ENCODE data around the gene SMARCC2. TPM values are rescaled to one million over a fixed set of nuclear protein-coding genes. Genes with fewer than 3 reads are reported as not detected.
A peak's percentile ranks its signal among the peaks of the same experiment; 100 is the strongest.

The SMARCC2 gene
- total RNA-seq, 4 donors from 2014 or later: 104 to 139 (median 117) TPM

GRCh38 chr12:56205445-56205844 is 16.2 kb upstream of the SMARCC2 start:
- DNase-seq (ENCODE audit: low spot score in 2 of 2): no peak
- no peak overlapping the region for H3K4me3 ChIP-seq
- no peak for TF ChIP-seq CTCF (IDR thresholded peaks at IDR 0.05)
- no peak for TF ChIP-seq POLR2A (IDR thresholded peaks at IDR 0.05)
- no peak for TF ChIP-seq EP300 (IDR thresholded peaks at IDR 0.05)
- peaks cover 0 to 57% (median 35%) of the 10 kb centered on the region in 3 donors for H3K36me3 ChIP-seq
- no peaks in the 10 kb centered on the region for H3K27me3 ChIP-seq
- no peaks in the 10 kb centered on the region for H3K9me3 ChIP-seq
- peaks cover 0 to 6% (median 0%) of the 10 kb centered on the region in 4 donors for H3K4me1 ChIP-seq
- H3K27ac ChIP-seq: peak overlapping the region in 1 of 4 donors; percentile 6

GRCh38 chr12:56204275-56204674 is 15.0 kb upstream of the SMARCC2 start:
- no peak for TF ChIP-seq POLR2A (IDR thresholded peaks at IDR 0.05)
- no peak for TF ChIP-seq EP300 (IDR thresholded peaks at IDR 0.05)
- no peak for TF ChIP-seq CTCF (IDR thresholded peaks at IDR 0.05)
- no peak for DNase-seq (ENCODE audit: low spot score in 2 of 2)
- H3K36me3 ChIP-seq: peaks cover 0 to 45% (median 23%) of the 10 kb centered on the region in 3 donors

GRCh38 chr12:56202838-56203237 is 13.6 kb upstream of the SMARCC2 start:
- DNase-seq (ENCODE audit: low spot score in 2 of 2): no peak
- H3K27me3 ChIP-seq: no peaks in the 10 kb centered on the region
- H3K36me3 ChIP-seq: peaks cover 0 to 31% (median 17%) of the 10 kb centered on the region in 3 donors
- H3K27ac ChIP-seq: no peak overlapping the region
- H3K4me3 ChIP-seq: no peak overlapping the region
- WGBS, 2 donors: 51 to 65% methylated on average over 2 of the region's 2 CpGs
- peaks cover 0 to 6% (median 0%) of the 10 kb centered on the region in 4 donors for H3K4me1 ChIP-seq
- no peaks in the 10 kb centered on the region for H3K9me3 ChIP-seq
- TF ChIP-seq EP300 (IDR thresholded peaks at IDR 0.05) (no peak), CTCF (IDR thresholded peaks at IDR 0.05) (no peak), POLR2A (IDR thresholded peaks at IDR 0.05) (no peak)

More at GRCh38 chr12:56204275-56204674, 15.0 kb upstream of the SMARCC2 start:
- H3K4me3 ChIP-seq: no peak overlapping the region
- no peak overlapping the region for H3K27ac ChIP-seq
- peaks cover 0 to 6% (median 0%) of the 10 kb centered on the region in 4 donors for H3K4me1 ChIP-seq
- no peaks in the 10 kb centered on the region for H3K27me3 ChIP-seq
- no peaks in the 10 kb centered on the region for H3K9me3 ChIP-seq

GRCh38 chr12:56202366-56202765 is 13.1 kb upstream of the SMARCC2 start:
- H3K4me1 ChIP-seq: peaks cover 0 to 6% (median 0%) of the 10 kb centered on the region in 4 donors
- H3K27me3 ChIP-seq: no peaks in the 10 kb centered on the region
- H3K36me3 ChIP-seq: peaks cover 0 to 26% (median 12%) of the 10 kb centered on the region in 3 donors
- no peaks in the 10 kb centered on the region for H3K9me3 ChIP-seq
- TF ChIP-seq POLR2A (IDR thresholded peaks at IDR 0.05) (no peak), EP300 (IDR thresholded peaks at IDR 0.05) (no peak), CTCF (IDR thresholded peaks at IDR 0.05) (no peak)
- H3K4me3 ChIP-seq: no peak overlapping the region
- no peak for DNase-seq (ENCODE audit: low spot score in 2 of 2)
- H3K27ac ChIP-seq: no peak overlapping the region
- 29 to 57% methylated on average over 1 of the region's 1 CpG for WGBS, 2 donors

- H3K4me1 ChIP-seq: peaks cover 0 to 5% (median 0%) of the 10 kb centered on the region in 4 donors
- 29 to 42% methylated on average over 1 of the region's 1 CpG for WGBS, 2 donors
- no peaks in the 10 kb centered on the region for H3K36me3 ChIP-seq
- no peak for DNase-seq (ENCODE audit: low spot score in 2 of 2)
- H3K27me3 ChIP-seq: no peaks in the 10 kb centered on the region
- TF ChIP-seq CTCF (IDR thresholded peaks at IDR 0.05): no peak
- TF ChIP-seq EP300 (IDR thresholded peaks at IDR 0.05): no peak
- TF ChIP-seq POLR2A (IDR thresholded peaks at IDR 0.05): no peak
- H3K27ac ChIP-seq: no peak overlapping the region
- no peaks in the 10 kb centered on the region for H3K9me3 ChIP-seq
- H3K4me3 ChIP-seq: no peak overlapping the region
Observed at GRCh38 chr12:56198836-56199235, 9.6 kb upstream of the SMARCC2 start.

Data from tibial nerve (tissue), 4 donors.